ENCODE measurements around the gene CCDC27.

DNA sequence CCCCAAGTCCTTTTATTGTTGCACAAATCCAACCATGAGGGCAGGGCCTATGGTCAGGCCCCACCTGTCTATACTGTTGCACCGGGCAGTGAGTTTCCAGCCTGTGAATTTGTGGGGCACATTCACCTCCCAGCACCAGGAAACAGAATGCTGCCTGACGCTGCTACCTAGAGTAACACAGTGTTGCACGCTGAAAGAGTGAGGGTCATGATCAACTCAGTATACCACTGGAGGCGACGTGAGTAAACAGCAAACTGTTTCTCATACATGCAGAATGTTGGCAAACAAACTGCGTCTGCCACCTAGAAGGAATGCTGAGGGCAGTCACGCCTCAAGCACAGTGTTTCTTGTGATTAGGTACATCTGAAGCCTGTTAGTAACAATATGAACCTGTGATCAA lies 57.4 kb downstream of the CCDC27 start:
- TF ChIP-seq SUZ12 (IDR thresholded peaks at IDR 0.05) (no peak), SP1 (IDR thresholded peaks at IDR 0.05) (no peak)
- TF ChIP-seq, protein P1, sequence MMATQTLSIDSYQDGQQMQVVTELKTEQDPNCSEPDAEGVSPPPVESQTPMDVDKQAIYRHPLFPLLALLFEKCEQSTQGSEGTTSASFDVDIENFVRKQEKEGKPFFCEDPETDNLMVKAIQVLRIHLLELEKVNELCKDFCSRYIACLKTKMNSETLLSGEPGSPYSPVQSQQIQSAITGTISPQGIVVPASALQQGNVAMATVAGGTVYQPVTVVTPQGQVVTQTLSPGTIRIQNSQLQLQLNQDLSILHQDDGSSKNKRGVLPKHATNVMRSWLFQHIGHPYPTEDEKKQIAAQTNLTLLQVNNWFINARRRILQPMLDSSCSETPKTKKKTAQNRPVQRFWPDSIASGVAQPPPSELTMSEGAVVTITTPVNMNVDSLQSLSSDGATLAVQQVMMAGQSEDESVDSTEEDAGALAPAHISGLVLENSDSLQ (IDR thresholded peaks at IDR 0.05) = no peak
